SU-DHL-6 (cell line): Measurements from ENCODE around the gene E2F1.
A peak's percentile ranks its signal among the peaks of the same experiment; 100 is the strongest.

Experiments
- H2AFZ ChIP-seq: fragments of 200-600 bp; sonication (generic); 2 replicates; pipeline ENCODE4 v1.6.1; 2014; ENCODE audit warnings: low read depth, mild to moderate bottlenecking, moderate library complexity, mixed read lengths, antibody characterized with exemption, low read length; ENCODE audit not compliant: severe bottlenecking
- H3F3A ChIP-seq: fragments of 200-600 bp; shearing (Covaris generic); 2 replicates; pipeline ENCODE4 v1.6.0; 2016; ENCODE audit warnings: antibody characterized with exemption, mild to moderate bottlenecking; ENCODE audit not compliant: insufficient read depth
- H3K27ac ChIP-seq: fragments of 200-600 bp; sonication (generic); 2 replicates; pipeline ENCODE4 v1.5.1; 2016; ENCODE audit warnings: low read depth, mild to moderate bottlenecking, low read length, moderate library complexity, mixed read lengths
- H3K27me3 ChIP-seq: fragments of 200-600 bp; sonication (generic), shearing (Covaris generic); 2 replicates; pipeline ENCODE4 v1.6.0; 2014; ENCODE audit warnings: mild to moderate bottlenecking, low read length
- H3K36me3 ChIP-seq: fragments of 200-600 bp; sonication (generic); 2 replicates; pipeline ENCODE4 v1.6.1; 2014; ENCODE audit warnings: mild to moderate bottlenecking, low read length, mixed read lengths
- H3K4me2 ChIP-seq: fragments of 300-600, 200-600 bp; shearing (Covaris generic), sonication (generic); 2 replicates; pipeline ENCODE4 v1.6.0; 2014; ENCODE audit warnings: low read length, low read depth, mild to moderate bottlenecking; ENCODE audit not compliant: poor library complexity, severe bottlenecking
- H3K4me3 ChIP-seq: fragments of 200-600 bp; sonication (generic); 2 replicates; pipeline ENCODE4 v1.5.1; 2014; ENCODE audit warnings: antibody characterized with exemption, low read length, mild to moderate bottlenecking, mixed read lengths; ENCODE audit not compliant: insufficient read depth, poor library complexity, severe bottlenecking
- H3K79me2 ChIP-seq: fragments of 200-600 bp; sonication (generic); 2 replicates; pipeline ENCODE4 v1.6.1; 2014; ENCODE audit warnings: mild to moderate bottlenecking, low read length, moderate library complexity; ENCODE audit not compliant: insufficient read depth
- H3K9ac ChIP-seq: fragments of 200-600 bp; sonication (generic); 2 replicates; pipeline ENCODE4 v1.7.0; 2014; ENCODE audit warnings: mild to moderate bottlenecking, low read length
- H3K9me2 ChIP-seq: fragments of 200-600 bp; sonication (generic); replicated peaks from 2 replicates; pipeline ENCODE4 v1.6.1; 2014; ENCODE audit warnings: low read length; ENCODE audit not compliant: insufficient read depth
- H3K9me3 ChIP-seq: fragments of 200-600 bp; sonication (generic); 2 replicates; pipeline ENCODE4 v1.6.1; 2014; ENCODE audit warnings: low read length, mixed read lengths; ENCODE audit not compliant: insufficient read depth
- H4K20me1 ChIP-seq: fragments of 200-600 bp; sonication (generic); 2 replicates; pipeline ENCODE4 v1.6.1; 2014; ENCODE audit warnings: low read depth, mild to moderate bottlenecking, antibody characterized with exemption, low read length, moderate library complexity, mixed read lengths
- EZH2phosphoT487 ChIP-seq: fragments of 200-600 bp; sonication (generic), shearing (Covaris generic); conservative IDR thresholded peaks from 2 replicates; pipeline ENCODE4 v1.6.1; 2018; ENCODE audit warnings: mild to moderate bottlenecking, antibody characterized with exemption, low read length, moderate library complexity, mixed read lengths
- TF ChIP-seq, protein P1 (sequence below): fragments of 200-600 bp; sonication (generic); IDR thresholded peaks from one replicate; pipeline ENCODE4 v1.5.1; 2017; ENCODE audit warnings: antibody characterized with exemption, mild to moderate bottlenecking, low read length, moderate library complexity; ENCODE audit not compliant: insufficient read depth, poor library complexity, severe bottlenecking

The E2F1 gene, protein sequence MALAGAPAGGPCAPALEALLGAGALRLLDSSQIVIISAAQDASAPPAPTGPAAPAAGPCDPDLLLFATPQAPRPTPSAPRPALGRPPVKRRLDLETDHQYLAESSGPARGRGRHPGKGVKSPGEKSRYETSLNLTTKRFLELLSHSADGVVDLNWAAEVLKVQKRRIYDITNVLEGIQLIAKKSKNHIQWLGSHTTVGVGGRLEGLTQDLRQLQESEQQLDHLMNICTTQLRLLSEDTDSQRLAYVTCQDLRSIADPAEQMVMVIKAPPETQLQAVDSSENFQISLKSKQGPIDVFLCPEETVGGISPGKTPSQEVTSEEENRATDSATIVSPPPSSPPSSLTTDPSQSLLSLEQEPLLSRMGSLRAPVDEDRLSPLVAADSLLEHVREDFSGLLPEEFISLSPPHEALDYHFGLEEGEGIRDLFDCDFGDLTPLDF

DNA sequence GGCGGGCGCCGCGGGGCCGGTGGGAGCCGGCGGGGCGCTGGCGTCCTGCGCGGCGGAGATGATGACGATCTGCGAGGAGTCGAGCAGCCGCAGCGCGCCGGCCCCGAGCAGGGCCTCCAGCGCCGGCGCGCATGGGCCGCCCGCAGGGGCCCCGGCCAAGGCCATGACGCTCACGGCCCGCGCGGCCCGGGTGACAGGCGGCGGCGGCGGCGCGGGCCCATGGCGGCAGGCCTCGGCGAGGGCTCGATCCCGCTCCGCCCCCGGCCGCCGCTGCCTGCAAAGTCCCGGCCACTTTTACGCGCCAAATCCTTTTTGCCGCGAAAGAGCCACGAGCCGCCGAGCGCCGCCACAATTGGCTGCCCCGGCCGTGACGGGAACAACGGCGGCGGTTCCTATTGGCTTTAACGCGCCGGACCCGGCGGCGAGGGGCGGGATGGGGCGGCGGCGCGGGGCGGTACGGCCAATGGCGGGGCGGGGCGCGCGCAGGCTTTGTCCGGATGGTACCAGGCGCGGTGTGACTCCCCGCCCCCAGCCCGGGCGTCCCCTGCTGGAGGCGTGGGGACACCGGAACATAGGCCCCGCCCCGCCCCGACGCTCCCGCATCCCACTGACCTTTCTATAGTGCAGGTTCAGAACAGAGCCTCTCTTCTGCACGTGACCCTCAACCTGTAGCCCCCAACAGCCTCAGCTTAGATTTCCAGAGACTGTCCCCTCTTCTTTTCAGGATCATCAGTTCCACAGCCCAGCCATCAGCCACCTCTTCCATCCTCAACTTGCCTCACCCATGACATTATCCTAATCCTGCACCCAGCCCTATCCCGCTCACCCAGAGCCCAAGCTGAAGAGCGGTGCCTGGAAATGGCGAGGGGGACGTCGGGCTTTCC, at the start of gene E2F1:
TSS of gene E2F1 (minus strand) at position 286 of the 884 bp plus-strand sequence. CDS start at position 165, 121 bp downstream.
- H3K27me3 ChIP-seq, result no peaks in the 10 kb centered on the region
- TF ChIP-seq, protein P1, sequence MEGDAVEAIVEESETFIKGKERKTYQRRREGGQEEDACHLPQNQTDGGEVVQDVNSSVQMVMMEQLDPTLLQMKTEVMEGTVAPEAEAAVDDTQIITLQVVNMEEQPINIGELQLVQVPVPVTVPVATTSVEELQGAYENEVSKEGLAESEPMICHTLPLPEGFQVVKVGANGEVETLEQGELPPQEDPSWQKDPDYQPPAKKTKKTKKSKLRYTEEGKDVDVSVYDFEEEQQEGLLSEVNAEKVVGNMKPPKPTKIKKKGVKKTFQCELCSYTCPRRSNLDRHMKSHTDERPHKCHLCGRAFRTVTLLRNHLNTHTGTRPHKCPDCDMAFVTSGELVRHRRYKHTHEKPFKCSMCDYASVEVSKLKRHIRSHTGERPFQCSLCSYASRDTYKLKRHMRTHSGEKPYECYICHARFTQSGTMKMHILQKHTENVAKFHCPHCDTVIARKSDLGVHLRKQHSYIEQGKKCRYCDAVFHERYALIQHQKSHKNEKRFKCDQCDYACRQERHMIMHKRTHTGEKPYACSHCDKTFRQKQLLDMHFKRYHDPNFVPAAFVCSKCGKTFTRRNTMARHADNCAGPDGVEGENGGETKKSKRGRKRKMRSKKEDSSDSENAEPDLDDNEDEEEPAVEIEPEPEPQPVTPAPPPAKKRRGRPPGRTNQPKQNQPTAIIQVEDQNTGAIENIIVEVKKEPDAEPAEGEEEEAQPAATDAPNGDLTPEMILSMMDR, result no peak
- peak within 1 kb of the TSS; percentile 67 for H3K9ac ChIP-seq

DNA sequence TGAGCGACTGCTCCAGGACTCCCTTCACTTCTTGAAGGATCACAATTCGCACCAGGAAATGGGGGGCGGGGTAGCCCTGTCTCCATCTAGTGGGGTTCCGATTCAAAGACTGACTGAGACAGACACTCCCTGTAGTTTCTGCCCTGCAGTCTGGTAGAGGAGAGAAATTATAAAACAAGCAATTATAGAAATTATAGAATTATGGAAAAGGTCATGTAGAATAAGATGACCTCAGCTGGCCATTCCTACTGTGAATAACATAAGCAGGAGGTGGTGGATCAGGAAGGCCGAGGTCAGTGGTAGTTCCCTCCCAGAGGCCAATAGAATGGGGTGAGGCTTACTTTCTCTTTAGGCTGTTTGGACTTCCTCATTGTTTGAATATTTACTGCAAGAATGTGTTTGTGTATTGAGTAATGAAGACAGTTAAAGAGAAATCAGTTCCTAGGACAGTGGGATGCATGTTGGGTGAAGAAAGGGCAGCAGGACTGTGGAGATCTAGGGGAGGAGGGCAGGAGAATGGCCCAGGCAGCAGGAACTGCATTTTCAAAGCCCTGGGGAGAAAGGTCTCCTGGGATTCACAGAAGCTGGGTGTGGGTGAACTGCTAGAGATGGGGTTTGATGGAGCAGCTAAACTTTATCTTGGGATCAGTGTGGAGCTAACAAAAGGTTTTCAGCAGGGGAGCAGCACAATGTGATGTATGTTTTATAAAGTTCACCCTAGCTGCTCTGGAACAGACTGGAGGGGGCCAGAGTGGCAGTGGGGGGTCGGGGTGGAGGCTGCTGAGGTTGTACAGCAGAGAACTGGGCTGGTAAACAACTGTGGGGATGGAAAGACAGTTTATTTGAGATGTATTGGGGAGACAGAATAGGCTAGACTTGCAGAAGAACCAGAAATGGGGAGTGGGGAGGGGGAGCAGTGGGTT, 47.7 kb upstream of the E2F1 start:
- Histone ChIP-seq H3K4me2 (peak overlapping the region; percentile 91), H3K27me3 (no peaks in the 10 kb centered on the region), H3K36me3 (peaks cover 4% of the 10 kb centered on the region; the same call in 1 of the 2 replicates), H3K9me2 (no peaks in the 10 kb centered on the region), H3K9me3 (peaks cover 20% of the 10 kb centered on the region; the same call in 1 of the 2 replicates), H3K27ac (peak overlapping the region; percentile 98), H2AFZ (peak overlapping the region; percentile 72), H3K9ac (peak overlapping the region; percentile 80), H3F3A (peaks cover 25% of the 10 kb centered on the region), H3K79me2 (no peaks in the 10 kb centered on the region; the same call in 1 of the 2 replicates), H3K4me3 (no peak overlapping the region), H4K20me1 (no peaks in the 10 kb centered on the region)
- TF ChIP-seq, protein P1, result no peak
- no peak for TF ChIP-seq EZH2phosphoT487

More for the DNA sequence above, at the start of gene E2F1:
- Histone ChIP-seq H3K27ac (peak within 1 kb of the TSS; percentile 94), H3K9me3 (no peaks in the 10 kb centered on the region), H4K20me1 (no peaks in the 10 kb centered on the region), H3K36me3 (no peaks in the 10 kb centered on the region), H2AFZ (peak within 1 kb of the TSS; percentile 73), H3K79me2 (peaks cover 38% of the 10 kb centered on the region), H3K4me3 (peak within 1 kb of the TSS; percentile 69), H3K9me2 (no peaks in the 10 kb centered on the region), H3F3A (peaks cover 42% of the 10 kb centered on the region), H3K4me2 (peak within 1 kb of the TSS; percentile 80)
